Stimulated activated CD8-positive, alpha-beta memory T cell treated with anti-CD3 and anti-CD28 coated beads, Interleukin-7, amount 100 ng/mL, for 48 hours (primary cell): ENCODE results near the gene SMDT1.

ENCODE experiments used
- DNase-seq, 2 donors: peaks; one replicate each; pipeline ENCODE4 v3.0.0-alpha.2; 2020; ENCODE audit warnings: low read depth in 1 of 2; ENCODE audit errors: extremely low read depth in 1 of 2

Gene SMDT1

GRCh38 chr22:42079319-42080251 lies at the start of gene SMDT1:
TSS of gene SMDT1 (plus strand) at chr22:42079700. CDS start at chr22:42079769, 69 bp downstream.
- DNase-seq, result peak; percentile 96 to 97

GRCh38 chr22:42033263-42034181 lies 46.0 kb upstream of the SMDT1 start:
- DNase-seq, result no peak

GRCh38 chr22:42035256-42035655 lies 44.2 kb upstream of the SMDT1 start:
- DNase-seq, result no peak

GRCh38 chr22:42039271-42039670 lies 40.2 kb upstream of the SMDT1 start:
- no peak for DNase-seq

GRCh38 chr22:42041784-42042183 lies 37.7 kb upstream of the SMDT1 start:
- DNase-seq, result no peak

GRCh38 chr22:42050641-42051180 lies 28.8 kb upstream of the SMDT1 start:
- DNase-seq, result no peak

GRCh38 chr22:42052765-42053164 lies 26.7 kb upstream of the SMDT1 start:
- DNase-seq, result no peak

GRCh38 chr22:42056757-42057511 lies 22.6 kb upstream of the SMDT1 start:
- DNase-seq, result no peak

- DNase-seq, result no peak
Observed at GRCh38 chr22:42060489-42060888, 19.0 kb upstream of the SMDT1 start.

- DNase-seq, result no peak
Observed at GRCh38 chr22:42061041-42061440, 18.5 kb upstream of the SMDT1 start.

- DNase-seq, result no peak
Observed at GRCh38 chr22:42062506-42063170, 16.9 kb upstream of the SMDT1 start.

GRCh38 chr22:42064629-42065028 lies 14.9 kb upstream of the SMDT1 start:
- no peak for DNase-seq

- DNase-seq, result no peak
Observed at GRCh38 chr22:42065438-42066125, 13.9 kb upstream of the SMDT1 start.

- DNase-seq, result no peak
Observed at GRCh38 chr22:42066126-42066761, 13.3 kb upstream of the SMDT1 start.

GRCh38 chr22:42066937-42067336 lies 12.6 kb upstream of the SMDT1 start:
- DNase-seq, result no peak

GRCh38 chr22:42067671-42068251 lies 11.7 kb upstream of the SMDT1 start:
- DNase-seq, result no peak

- DNase-seq, result no peak
Observed at GRCh38 chr22:42068291-42068690, 11.2 kb upstream of the SMDT1 start.

- no peak for DNase-seq
Observed at GRCh38 chr22:42069801-42070516, 9.5 kb upstream of the SMDT1 start.
